Brain microvascular endothelial cell (primary cell): ENCODE results near the gene FOXP2.

Experiments
- DNase-seq: peaks from one replicate; pipeline ENCODE4 v3.0.0-alpha.2; 2020
- H3K27ac ChIP-seq: fragments of 250-450 bp; sonication (Bioruptor Pico); 2 replicates; pipeline ENCODE4 v1.5.1; 2020; ENCODE audit warnings: mild to moderate bottlenecking, moderate library complexity
- H3K27me3 ChIP-seq: fragments of 250-450 bp; sonication (Bioruptor Pico); replicated peaks from 2 replicates; pipeline ENCODE4 v1.5.1; 2020; ENCODE audit warnings: mild to moderate bottlenecking
- H3K36me3 ChIP-seq: fragments of 250-450 bp; sonication (Bioruptor Pico); replicated peaks from 2 replicates; pipeline ENCODE4 v1.5.1; 2020; ENCODE audit warnings: mild to moderate bottlenecking
- H3K4me3 ChIP-seq: 2 replicates; pipeline ENCODE4 v1.5.1; 2011; ENCODE audit warnings: low read depth, mild to moderate bottlenecking, control low read depth, low read length, moderate library complexity
- CTCF ChIP-seq: IDR thresholded peaks from 2 replicates; pipeline ENCODE4 v1.5.1; 2011; ENCODE audit warnings: low read depth, mild to moderate bottlenecking, moderate library complexity, low read length, control low read depth, inconsistent platforms; ENCODE audit errors: missing control alignments
- in situ Hi-C: cut with HindIII; loops from 2 replicates; pipeline ENCODE4 v1.10.0; 2017; ENCODE audit warnings: low sequenced_read_pairs, low pct_ligation_motif_present

Gene FOXP2

GRCh38 chr7:114648680-114649079 is 234.1 kb downstream of the FOXP2 start:
- in situ Hi-C loops = no loop called here
- Histone ChIP-seq H3K27ac (no peak overlapping the region), H3K36me3 (no peaks in the 10 kb centered on the region), H3K4me3 (no peak overlapping the region), H3K27me3 (no peaks in the 10 kb centered on the region)
- DNase-seq = no peak
- no peak for TF ChIP-seq CTCF

- no peak for TF ChIP-seq CTCF
- no peak for DNase-seq
- in situ Hi-C loops = no loop called here
These were observed 235.1 kb downstream of the FOXP2 start for GRCh38 chr7:114649689-114650088.

GRCh38 chr7:114650491-114650890 is 235.9 kb downstream of the FOXP2 start:
- DNase-seq = no peak
- no peak overlapping the region for H3K27ac ChIP-seq
- no peak for TF ChIP-seq CTCF
- no peak overlapping the region for H3K4me3 ChIP-seq
- in situ Hi-C loops = no loop called here
- no peaks in the 10 kb centered on the region for H3K36me3 ChIP-seq
- no peaks in the 10 kb centered on the region for H3K27me3 ChIP-seq

More at GRCh38 chr7:114649689-114650088, 235.1 kb downstream of the FOXP2 start:
- Histone ChIP-seq H3K4me3 (no peak overlapping the region), H3K27ac (no peak overlapping the region), H3K27me3 (no peaks in the 10 kb centered on the region), H3K36me3 (no peaks in the 10 kb centered on the region)

GRCh38 chr7:114652041-114652440 is 237.4 kb downstream of the FOXP2 start:
- no peak for TF ChIP-seq CTCF
- Histone ChIP-seq H3K36me3 (no peaks in the 10 kb centered on the region), H3K27ac (no peak overlapping the region), H3K27me3 (no peaks in the 10 kb centered on the region), H3K4me3 (no peak overlapping the region)
- in situ Hi-C loops = no loop called here
- no peak for DNase-seq

- DNase-seq = no peak
- Histone ChIP-seq H3K4me3 (no peak overlapping the region), H3K27ac (no peak overlapping the region), H3K36me3 (no peaks in the 10 kb centered on the region), H3K27me3 (no peaks in the 10 kb centered on the region)
- in situ Hi-C loops = no loop called here
- TF ChIP-seq CTCF = no peak
These were observed 238.9 kb downstream of the FOXP2 start for GRCh38 chr7:114653364-114654088.

- DNase-seq = no peak
These were observed 241.9 kb downstream of the FOXP2 start for GRCh38 chr7:114656466-114656865.

More at GRCh38 chr7:114656466-114656865, 241.9 kb downstream of the FOXP2 start:
- Histone ChIP-seq H3K4me3 (no peak overlapping the region), H3K27ac (no peak overlapping the region), H3K27me3 (no peaks in the 10 kb centered on the region), H3K36me3 (no peaks in the 10 kb centered on the region)
- in situ Hi-C loops = no loop called here
- no peak for TF ChIP-seq CTCF
